ENCODE measurements around the gene EGFR. TPM values are rescaled to one million over a fixed set of nuclear protein-coding genes. Genes with fewer than 3 reads are reported as not detected.
A peak's percentile ranks its signal among the peaks of the same experiment; 100 is the strongest.

Gene EGFR
- total and polyA plus RNA-seq, 7 donors = 3.6 to 61.5 (median 35.6) TPM

DNA sequence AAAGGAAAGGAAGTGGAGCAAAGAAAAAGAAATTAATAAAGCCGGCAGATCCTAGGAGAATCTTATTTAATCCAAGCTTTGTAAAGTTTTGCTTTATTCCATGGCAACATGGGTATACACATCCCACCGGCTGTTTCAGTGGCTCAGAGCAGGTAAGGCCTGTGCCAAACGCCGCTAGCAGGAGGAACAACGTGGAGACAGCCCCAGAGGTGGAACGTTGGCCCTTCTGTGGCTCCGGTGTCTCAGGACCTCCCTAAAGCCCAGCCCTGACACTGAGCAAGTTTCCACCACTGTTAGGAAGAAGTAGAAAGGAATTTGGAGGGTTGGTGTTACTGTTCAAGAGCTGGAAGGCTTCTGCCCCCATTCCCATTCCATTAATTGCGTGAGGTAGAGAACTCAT lies 52.0 kb downstream of the EGFR start:
- DNase-seq = no peak
- no peak for TF ChIP-seq CTCF (IDR thresholded peaks at IDR 0.05)
- no peak for TF ChIP-seq POLR2A (IDR thresholded peaks at IDR 0.05)
- no peak for TF ChIP-seq EP300 (IDR thresholded peaks at IDR 0.05)
- no peak for TF ChIP-seq POLR2AphosphoS5 (IDR thresholded peaks at IDR 0.05)
- WGBS, 2 donors = 84 to 86% methylated on average over 8 of the region's 8 CpGs
- no peaks in the 10 kb centered on the region for H3K36me3 ChIP-seq
- H3K27ac ChIP-seq = peak overlapping the region; percentile 75 to 86 (median 80)
- no peak overlapping the region for H3K4me3 ChIP-seq
- H3K4me1 ChIP-seq = peaks cover 0 to 67% (median 58%) of the 10 kb centered on the region in 4 donors
- no peaks in the 10 kb centered on the region for H3K9me3 ChIP-seq
- intact Hi-C loops (cut with DNase I) = loop anchor here (5.0 kb wide), 1 partner anchor 56 kb away; no protein-coding TSS in a partner anchor
- H3K27me3 ChIP-seq = no peaks in the 10 kb centered on the region

- no peak for DNase-seq
- H3K27me3 ChIP-seq = no peaks in the 10 kb centered on the region
- no peaks in the 10 kb centered on the region for H3K36me3 ChIP-seq
- H3K4me1 ChIP-seq = peaks cover 0 to 66% (median 54%) of the 10 kb centered on the region in 4 donors
- WGBS, 2 donors = 72 to 76% methylated on average over 7 of the region's 7 CpGs
- no peaks in the 10 kb centered on the region for H3K9me3 ChIP-seq
- H3K27ac ChIP-seq = peak overlapping the region; percentile 75 to 86 (median 80)
- intact Hi-C loops (cut with DNase I) = loop anchor here (5.0 kb wide), 1 partner anchor 56 kb away; no protein-coding TSS in a partner anchor
- H3K4me3 ChIP-seq = no peak overlapping the region
- TF ChIP-seq POLR2A (IDR thresholded peaks at IDR 0.05) = no peak
- peak in 2 of 4 donors; percentile 13 to 40 for TF ChIP-seq EP300 (IDR thresholded peaks at IDR 0.05)
- TF ChIP-seq POLR2AphosphoS5 (IDR thresholded peaks at IDR 0.05) = peak; percentile 27 to 68 (median 34)
- no peak for TF ChIP-seq CTCF (IDR thresholded peaks at IDR 0.05)
These were observed 52.8 kb downstream of the EGFR start for GRCh38 chr7:55071411-55072175.

GRCh38 chr7:55072251-55072650 lies 53.4 kb downstream of the EGFR start:
- DNase-seq = no peak
- H3K36me3 ChIP-seq = no peaks in the 10 kb centered on the region
- 66 to 75% methylated on average over 4 of the region's 4 CpGs for WGBS, 2 donors
- intact Hi-C loops (cut with DNase I) = loop anchor here (5.0 kb wide), 1 partner anchor 55 kb away; no protein-coding TSS in a partner anchor
- H3K4me3 ChIP-seq = no peak overlapping the region
- H3K27ac ChIP-seq = peak overlapping the region; percentile 75 to 86 (median 80)
- TF ChIP-seq POLR2AphosphoS5 (IDR thresholded peaks at IDR 0.05) = no peak
- no peak for TF ChIP-seq POLR2A (IDR thresholded peaks at IDR 0.05)
- TF ChIP-seq EP300 (IDR thresholded peaks at IDR 0.05) = no peak
- no peak for TF ChIP-seq CTCF (IDR thresholded peaks at IDR 0.05)
- H3K9me3 ChIP-seq = no peaks in the 10 kb centered on the region
- H3K4me1 ChIP-seq = peaks cover 0 to 68% (median 54%) of the 10 kb centered on the region in 4 donors
- no peaks in the 10 kb centered on the region for H3K27me3 ChIP-seq

DNA sequence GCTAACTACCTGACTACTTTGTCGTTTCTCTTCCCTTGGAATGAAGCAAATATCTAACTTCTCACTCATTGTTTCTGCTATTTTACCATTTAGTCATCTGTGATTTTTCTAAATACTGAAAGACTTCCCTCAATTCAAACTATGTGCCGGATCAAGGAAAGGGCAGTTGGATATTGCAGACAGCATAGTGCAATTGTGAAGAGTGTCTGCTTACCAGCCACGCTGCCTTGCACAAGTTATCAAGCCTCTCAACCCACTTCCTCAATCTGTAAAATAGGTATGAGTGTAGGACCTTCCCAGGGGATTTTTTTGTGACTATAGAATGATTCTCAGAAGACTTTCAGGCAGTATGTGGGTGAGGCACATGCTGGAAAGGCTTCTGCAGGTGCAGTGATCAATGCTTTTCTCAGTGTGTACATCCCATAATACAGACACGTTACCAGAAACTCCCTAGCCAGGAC lies 54.3 kb downstream of the EGFR start:
- WGBS, 2 donors = 16 to 46% methylated on average over 4 of the region's 4 CpGs
- DNase-seq = no peak
- peak overlapping the region; percentile 75 to 86 (median 80) for H3K27ac ChIP-seq
- H3K36me3 ChIP-seq = no peaks in the 10 kb centered on the region
- TF ChIP-seq CTCF (IDR thresholded peaks at IDR 0.05) (no peak), EP300 (IDR thresholded peaks at IDR 0.05) (no peak), POLR2A (IDR thresholded peaks at IDR 0.05) (no peak), POLR2AphosphoS5 (IDR thresholded peaks at IDR 0.05) (no peak)
- peaks cover 0 to 77% (median 62%) of the 10 kb centered on the region in 4 donors for H3K4me1 ChIP-seq
- H3K4me3 ChIP-seq = no peak overlapping the region
- intact Hi-C loops (cut with DNase I) = loop anchor here (5.0 kb wide), 1 partner anchor 54 kb away; no protein-coding TSS in a partner anchor
- H3K27me3 ChIP-seq = no peaks in the 10 kb centered on the region
- H3K9me3 ChIP-seq = no peaks in the 10 kb centered on the region

All from sigmoid colon (tissue), 7 donors.